GM19193 (cell line): ENCODE measurements around the gene DVL1.

Experiments used
- POLR2A ChIP-seq: IDR thresholded peaks from 4 replicates; pipeline ENCODE4 v1.6.1; 2011; ENCODE audit not compliant: insufficient read depth, insufficient read length; ENCODE audit errors: extremely low read depth

The DVL1 gene

DNA sequence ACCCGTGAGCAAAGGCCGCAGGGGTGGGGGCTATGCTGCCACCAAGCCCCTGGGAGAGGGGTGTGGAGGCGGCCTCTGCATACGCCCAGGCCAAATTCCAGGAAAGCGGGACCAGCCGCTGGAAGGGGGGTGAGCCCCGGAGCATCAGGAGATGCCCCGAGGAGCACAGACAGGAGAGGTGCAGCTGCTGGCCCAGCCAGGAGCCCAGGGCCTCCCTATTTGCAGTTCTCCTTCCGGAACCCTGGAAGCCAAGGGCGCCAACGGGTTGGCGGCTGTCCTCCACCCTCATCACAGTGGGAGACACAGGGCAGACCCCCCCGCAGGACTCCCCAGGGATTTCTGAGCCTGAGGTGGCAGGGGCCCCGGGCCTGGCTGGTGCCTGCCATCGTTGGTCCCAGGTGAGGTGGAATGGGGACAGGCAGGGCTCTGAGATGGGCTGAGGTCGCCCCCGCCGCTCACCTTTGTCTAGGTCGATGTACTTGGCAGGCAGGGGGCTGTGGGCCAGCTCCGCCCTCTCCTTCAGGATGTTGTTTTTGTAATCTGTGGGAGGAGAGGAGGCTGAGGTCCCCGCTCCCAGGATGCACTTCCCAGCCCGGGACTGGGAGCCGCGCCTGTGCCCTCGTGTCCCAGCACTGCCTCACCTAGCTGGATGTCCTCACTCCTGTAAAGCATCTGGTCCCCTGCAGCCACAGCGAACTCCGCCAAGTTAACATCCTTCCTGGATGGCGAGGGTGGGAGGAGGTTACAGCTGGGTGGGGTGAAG, 4.4 kb upstream of the DVL1 start:
- TF ChIP-seq POLR2A, result no peak

DNA sequence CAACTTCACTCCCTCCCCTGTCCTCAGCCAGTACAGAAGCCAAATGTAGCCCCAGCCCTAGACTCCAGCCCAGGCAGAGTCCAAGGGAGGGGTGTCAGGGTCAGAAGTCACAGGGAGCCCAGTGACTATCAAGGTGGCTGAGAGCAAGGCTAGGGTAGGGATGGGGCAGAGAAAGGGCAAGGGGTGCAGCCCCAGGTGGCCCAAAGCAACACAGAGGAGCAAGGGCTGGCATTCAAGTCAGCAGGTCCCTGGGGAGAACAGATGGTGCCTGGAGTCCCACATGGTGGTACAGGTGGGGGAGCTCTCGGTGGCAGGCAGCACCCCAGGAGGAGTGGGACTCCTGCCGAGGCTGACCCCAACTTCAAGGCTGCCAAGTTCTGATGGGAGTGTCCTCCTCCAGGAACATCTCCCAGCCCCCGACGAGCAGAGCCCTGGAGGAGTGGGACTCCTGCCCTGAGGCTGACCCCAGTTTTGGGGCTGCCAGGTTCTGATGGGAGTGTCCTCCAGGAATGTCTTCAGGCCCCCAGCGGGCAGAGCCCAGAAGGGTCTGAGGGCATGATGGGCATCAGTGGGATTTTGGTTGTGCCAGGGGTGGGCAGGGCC, 3.7 kb upstream of the DVL1 start:
- no peak for TF ChIP-seq POLR2A

DNA sequence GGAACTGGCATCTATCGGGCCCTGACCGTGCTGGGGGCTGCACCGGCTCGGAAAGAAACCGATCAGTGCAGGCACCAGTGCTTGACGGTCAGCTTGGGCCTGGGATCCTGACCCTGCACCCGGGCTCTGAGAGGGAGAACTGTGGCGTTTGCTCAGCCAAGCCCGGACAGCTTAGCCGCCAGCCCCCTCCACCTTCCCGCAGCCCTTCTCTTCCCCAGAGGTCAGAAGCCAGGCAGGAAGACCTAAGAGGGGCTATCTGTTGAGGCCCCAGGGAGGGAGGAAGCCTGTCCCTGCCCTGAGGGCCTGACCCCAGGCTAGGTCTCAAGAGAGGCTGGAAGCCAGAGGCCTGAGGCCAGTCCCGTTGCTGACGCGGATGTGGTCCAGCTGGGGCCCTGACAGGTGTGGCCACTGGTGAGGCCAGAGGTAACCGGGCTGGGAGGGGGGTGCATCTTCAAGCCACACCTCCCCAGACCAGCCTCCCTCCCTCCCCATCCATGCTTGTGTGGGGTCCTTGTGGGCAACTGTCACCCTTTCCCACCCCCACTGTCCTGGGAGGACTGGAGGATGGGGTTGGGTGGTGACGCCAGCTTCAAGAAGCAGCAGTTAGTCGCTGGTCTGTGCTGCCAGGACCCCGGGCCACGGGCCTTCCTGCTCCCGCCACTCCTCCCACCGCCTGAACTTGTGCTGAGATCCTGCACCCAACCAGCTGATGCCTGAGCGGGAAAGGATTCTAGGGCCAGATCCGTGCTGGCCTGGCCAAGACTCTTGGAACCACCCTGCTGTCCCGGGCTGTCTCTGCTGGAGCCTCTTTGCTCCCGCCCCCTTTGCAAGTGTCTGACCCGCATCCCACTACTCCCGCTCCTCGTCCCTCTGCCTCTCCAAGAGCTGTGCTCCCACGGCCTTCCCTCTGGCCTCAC, 2.6 kb upstream of the DVL1 start:
- no peak for TF ChIP-seq POLR2A

DNA sequence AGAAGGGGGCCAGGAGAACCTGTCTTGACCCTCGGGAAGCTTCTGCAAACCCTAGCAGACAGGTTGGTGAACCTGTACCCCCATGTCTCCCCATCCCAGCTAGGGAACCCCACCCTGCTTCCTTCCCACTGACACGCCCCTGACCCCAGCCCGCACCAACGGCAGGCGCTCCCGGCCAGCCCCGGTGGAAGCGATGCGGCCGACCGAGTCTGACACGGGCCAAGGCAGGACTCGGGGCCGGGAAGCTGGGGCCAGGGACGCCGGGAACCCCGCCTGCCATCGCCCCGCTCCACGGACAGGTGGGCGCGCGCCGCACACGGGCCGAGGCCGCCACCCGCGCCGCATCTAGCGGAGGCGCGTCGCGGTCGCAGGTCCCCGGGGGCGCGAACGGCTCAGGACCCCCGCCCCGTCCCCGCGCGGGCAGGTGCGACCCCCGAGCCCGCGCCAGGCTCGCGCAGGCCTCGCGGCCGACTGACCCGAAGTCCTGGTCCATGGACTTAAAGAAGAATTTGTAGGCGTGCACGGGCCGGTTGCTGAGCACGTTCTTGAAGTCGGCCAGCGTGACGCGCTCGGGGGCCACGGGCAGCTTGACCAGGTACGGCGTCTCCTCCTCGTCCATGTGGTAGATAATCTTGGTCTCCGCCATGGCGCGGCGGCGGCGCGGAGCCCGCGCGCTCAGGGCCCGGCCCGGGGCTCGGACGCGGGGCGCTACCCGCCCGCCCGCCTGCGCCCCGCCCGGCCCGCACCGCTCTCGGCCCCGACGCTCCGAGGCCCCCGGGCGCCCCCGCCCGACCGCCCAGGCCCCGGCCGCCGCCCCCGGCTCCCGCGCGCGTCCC, 580 bp downstream of the DVL1 start:
- TF ChIP-seq POLR2A, result no peak

DNA sequence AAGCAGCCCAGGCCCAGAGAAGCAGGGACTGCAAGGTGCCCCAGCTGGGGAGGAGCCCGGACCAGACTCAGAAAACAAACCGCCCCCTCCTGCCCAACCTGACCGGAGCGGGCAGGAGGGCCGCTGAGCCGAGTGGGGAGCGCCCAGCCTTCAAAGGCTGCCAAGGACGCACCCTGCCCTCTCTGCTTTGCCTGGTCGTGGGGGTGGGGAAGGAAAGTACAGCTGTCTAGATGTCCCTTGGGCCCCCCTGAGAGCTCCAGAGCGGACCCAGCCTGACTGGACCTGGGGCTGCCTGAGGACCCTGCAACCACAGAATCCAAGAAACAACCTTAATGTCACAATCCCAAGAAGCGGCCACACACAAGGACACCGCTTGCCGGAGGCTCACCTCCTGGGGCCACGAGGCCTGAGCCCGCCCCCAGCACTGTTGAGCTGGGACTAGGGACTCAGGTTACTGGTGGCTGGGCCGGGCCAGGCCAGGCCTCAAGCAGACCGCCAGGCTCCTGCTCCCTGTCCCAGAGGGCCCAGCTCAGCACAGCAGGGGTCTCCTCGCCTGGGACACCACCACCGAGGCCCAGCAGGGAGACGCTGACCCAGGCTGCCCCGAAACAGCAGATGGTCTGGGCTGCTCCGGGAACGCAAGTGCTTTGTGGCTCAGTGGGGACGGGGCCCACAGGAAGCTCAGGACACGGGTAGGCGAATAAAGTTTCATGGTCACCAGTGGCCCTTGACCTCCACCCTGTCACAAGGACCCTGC, 1.4 kb downstream of the DVL1 start:
- no peak for TF ChIP-seq POLR2A

DNA sequence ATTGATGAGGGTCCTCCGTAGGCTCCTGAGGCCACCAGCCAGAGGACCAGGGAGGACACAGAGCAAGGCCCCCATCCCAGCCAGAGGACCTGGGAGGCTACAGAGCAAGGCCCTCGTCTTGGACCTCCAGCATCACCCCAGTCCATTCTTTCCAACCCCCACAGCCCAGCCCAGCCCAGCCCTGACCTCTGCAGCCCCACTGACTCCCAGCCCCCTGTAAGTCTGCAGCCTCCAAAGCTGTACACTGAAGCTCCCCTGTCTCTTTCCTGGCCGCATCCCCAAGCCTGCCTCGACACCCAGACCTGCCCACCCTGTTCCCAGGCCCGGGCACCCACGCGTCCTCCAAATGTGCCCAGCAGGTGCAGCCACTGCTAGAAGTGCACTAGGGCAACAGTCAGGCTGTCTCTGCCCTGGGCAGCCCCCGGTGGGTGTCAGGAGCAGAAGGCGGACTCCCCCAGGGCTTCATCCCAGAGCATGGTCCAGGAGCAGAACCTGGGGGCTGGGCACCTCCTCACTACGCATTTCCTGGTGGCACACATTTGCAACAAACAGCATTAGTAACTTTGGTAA, 2.1 kb downstream of the DVL1 start:
- no peak for TF ChIP-seq POLR2A

DNA sequence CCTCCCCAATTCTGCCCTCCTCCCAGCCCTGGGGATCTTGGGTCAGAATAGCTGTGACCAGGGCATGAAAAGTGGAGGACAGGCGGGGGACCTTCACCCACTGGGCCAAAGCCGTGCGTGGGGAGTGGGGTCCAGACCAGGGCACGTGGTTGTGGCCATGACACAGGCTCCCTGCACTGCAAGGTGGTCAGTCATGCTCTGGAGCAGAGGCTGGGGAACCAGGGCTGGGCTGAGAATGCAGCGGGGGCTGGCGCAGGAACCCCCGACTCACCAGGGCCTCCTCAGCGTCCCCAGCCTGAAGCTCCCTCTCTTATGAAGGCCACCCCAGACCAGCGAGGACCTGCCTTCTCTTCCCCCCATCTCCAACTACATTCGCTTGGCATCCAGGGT, 2.7 kb downstream of the DVL1 start:
- no peak for TF ChIP-seq POLR2A

DNA sequence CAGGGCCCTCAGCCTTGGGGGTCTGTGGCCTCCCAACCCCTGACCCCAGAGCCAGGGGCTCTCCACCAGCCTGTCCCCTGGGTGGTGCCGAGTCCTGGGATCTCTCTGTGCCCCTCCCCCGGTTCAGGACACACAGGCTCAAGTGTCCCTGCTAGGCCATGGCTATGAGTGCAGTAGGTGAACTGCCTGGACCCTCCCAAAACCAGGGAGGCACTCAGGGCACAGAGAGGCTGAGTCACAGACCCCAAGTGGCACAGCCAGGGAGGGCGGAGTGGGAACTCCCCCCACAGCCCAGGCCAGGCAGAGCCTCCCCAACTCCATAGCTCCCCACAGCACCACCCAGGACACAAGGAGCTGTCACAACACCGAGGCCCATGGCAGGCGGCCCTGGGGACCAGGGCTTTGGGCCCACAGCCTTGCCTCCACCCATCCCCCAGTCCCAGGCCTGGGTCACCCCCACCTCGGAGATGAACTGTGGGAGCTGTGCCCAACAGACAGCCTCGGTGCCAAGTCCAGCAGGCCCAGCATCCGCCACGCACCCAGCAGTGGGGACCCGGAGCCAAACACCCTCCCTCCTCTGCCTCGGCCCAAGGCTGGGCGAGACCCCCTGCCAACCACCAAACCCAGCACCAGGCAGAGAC, 3.2 kb downstream of the DVL1 start:
- no peak for TF ChIP-seq POLR2A

DNA sequence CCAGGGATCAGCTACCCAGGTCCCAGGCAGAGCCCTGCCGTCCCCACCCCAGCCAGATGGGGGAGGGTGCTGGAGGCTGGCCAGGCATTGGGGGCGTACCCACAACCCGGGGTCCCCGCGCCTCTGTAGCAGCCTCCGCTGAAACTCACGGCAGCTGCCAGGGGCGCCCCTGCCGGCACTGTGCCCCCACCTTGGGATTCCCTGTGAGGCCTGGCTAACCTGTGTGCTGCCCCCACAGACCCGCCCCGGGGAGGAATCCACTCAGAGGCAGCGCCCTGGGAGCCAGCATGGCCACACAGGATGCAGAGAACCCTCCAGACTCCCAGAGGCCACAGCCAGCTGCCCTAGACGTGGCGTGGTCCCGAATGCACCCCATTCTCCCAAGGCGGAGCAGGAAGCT, 3.8 kb downstream of the DVL1 start:
- TF ChIP-seq POLR2A, result no peak

DNA sequence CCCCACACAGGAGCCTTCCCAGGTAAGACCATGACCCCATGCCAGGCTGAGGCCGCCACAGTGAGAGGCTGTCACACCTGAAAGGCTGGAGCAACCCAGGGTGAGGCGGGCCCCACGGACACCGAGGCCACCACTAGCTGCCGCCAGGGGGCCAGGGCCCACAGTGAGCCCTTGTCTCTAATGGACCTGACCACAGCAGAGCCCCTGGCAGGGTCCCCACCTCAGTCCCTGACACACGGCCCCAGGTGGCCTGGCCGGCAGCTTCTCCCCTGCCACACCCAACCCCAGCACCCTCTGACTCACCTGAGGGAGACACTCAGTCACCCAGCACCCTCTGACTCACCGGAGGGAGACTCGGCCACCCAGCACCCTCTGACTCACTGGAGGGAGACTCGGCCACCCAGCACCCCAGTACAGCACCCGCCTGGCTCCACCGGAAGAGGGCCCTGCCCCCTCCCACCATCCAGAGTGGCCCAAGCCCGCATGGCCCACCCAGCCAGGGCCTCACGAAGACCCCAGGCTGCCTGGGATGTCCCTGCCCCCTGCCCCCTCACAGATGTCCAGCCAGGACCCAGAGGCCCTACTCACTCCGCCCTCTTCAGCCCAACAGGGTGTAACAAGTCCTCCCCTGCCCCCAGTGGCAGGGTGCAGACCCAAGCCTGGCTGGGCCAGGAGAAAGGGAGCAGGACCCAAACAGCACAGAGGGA, 4.4 kb downstream of the DVL1 start:
- no peak for TF ChIP-seq POLR2A

DNA sequence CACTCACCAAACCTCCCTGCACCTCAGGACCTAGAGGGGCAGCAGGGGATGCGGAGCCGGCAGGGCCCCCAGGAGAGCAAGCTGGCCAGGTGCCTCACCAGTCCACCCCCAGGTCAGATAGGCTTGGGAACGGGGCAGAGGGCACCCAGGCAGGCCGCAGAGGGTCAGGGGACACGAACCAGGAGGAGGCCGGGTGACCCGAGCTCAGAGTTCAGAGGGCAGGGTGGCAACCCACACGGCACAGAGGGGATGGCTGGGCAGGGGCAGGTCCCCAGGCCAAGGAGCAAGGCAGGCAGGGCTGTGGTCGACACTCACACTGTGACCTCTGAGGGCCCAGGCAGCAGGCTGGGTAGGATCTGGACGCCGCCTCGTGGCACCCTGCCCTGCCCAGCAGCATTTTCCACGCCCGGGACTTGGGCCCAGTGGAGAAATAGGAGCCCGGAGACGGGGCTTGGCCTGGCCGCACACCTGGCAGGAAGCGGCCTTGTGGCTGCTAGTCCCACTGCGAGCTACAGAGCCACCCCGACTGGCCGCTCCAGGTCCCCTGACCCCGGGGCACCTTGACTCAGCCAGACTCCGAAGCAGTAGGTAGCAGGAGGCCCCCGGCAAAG, 5.3 kb downstream of the DVL1 start:
- TF ChIP-seq POLR2A, result no peak

DNA sequence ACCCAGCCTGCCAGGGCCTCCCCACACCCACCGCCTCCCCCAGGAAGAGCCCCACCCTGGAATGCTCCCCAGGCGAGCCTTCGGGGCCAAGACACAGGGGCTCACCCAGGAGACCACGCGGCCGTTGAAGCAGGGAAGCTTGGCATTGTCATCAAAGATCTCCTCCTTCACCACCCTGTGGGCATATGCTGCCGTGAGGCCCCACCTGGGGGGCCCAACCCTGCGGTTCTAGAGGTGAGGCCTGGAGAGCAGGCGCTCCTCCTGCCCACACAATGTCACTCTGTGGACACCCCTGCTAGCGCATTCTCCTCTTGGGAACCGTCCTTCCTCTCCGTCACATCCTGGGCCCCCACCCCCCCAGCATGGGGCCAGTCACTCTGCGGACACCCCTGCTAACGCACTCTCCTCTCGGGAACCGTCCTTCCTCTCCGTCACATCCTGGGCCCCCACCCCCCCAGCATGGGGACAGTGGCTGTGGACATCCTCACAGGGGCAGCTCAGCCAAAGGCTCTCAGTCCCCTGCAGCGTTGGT, 6.6 kb downstream of the DVL1 start:
- no peak for TF ChIP-seq POLR2A

DNA sequence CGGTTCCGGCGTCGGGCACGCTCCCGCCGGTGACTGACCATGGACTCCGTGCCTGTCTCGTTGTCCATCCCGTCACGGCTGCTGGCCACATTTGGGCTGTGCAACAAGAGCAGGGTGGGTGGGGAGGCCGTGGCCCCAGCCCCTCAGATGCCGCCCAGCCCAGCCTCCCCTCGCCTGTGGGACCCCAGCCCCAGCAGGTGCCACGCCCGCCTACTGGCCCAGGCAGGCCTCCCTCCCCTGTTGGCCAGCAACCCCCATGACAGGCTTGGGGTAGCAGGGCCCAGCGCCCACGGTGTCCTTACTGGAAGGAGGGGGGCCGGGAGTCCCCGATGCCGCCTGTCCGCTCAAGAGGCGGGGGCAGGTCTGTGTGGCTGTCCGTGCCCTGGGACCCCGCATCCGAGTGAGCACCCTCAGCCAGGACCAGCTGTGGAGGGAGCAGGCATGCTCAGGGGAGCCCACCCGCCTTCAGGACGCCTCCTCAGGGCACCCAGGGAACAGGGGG, 7.1 kb downstream of the DVL1 start:
- no peak for TF ChIP-seq POLR2A
